Measurements from ENCODE around the gene NPHP4. TPM values are rescaled to one million over a fixed set of nuclear protein-coding genes. Genes with fewer than 3 reads are reported as not detected.
A peak's percentile ranks its signal among the peaks of the same experiment; 100 is the strongest.

The NPHP4 gene
- total and polyA plus RNA-seq, 9 of the 15 experiments (the other 6 are each of a cell fraction or from before 2014, with no cell fraction given) = 0.52 to 26.2 (median 6.7) TPM

GRCh38 chr1:5917591-5918274 lies 74.5 kb downstream of the NPHP4 start (continued):
- TF ChIP-seq MBD1 (CRISPR knock-in tag; IDR thresholded peaks at IDR 0.05) (no peak), PPARD (CRISPR knock-in tag; IDR thresholded peaks at IDR 0.05) (no peak), HEY1 (CRISPR knock-in tag; IDR thresholded peaks at IDR 0.05; ENCODE audit: borderline replicate concordance) (0 out of 2 replicates have a peak, but pooled peaks have one; percentile 60), PRDM10 (IDR thresholded peaks at IDR 0.05; ENCODE audit: partially characterized antibody) (peak; percentile 77), GATAD2A (IDR thresholded peaks at IDR 0.05) (no peak), PML (IDR thresholded peaks at IDR 0.05; ENCODE audit: low read length) (peak; percentile 87), NEUROD1 (IDR thresholded peaks at IDR 0.05; ENCODE audit: borderline replicate concordance, low read depth, low read length, partially characterized antibody) (peak; percentile 61), PTBP1 (IDR thresholded peaks at IDR 0.05; ENCODE audit: low read depth, low read length) (no peak), MYNN (IDR thresholded peaks at IDR 0.05) (no peak), MYNN (CRISPR knock-in tag; IDR thresholded peaks at IDR 0.05) (no peak), CBX2 (IDR thresholded peaks at IDR 0.05; ENCODE audit: insufficient read depth, low read length, poor library complexity, severe bottlenecking) (no peak), HOMEZ (CRISPR knock-in tag; IDR thresholded peaks at IDR 0.05) (no peak), CTCF (IDR thresholded peaks at IDR 0.05 in 2 of 3, conservative IDR thresholded peaks at IDR 0.05 in 1 of 3; ENCODE audit: insufficient read depth in 2 of 3, low read depth in 1 of 3, low read length in 3 of 3) (no peak), RAD51 (IDR thresholded peaks at IDR 0.05; ENCODE audit: borderline replicate concordance, low read depth) (peak; percentile 97), RBFOX2 (IDR thresholded peaks at IDR 0.05; ENCODE audit: low read depth, low read length) (peak; percentile 77), ESRRA (IDR thresholded peaks at IDR 0.05; ENCODE audit: borderline replicate concordance, low read depth) (peak; percentile 37; the same call in 1 of the 2 replicates), SNAPC5 (CRISPR knock-in tag; IDR thresholded peaks at IDR 0.05) (no peak), MYBL2 (IDR thresholded peaks at IDR 0.05; ENCODE audit: low read depth) (no peak), MYBL2 (CRISPR knock-in tag; IDR thresholded peaks at IDR 0.05; ENCODE audit: borderline replicate concordance) (no peak)
